Measurements from ENCODE around the gene TRABD2B. TPM values are rescaled to one million over a fixed set of nuclear protein-coding genes. Genes with fewer than 3 reads are reported as not detected.

TRABD2B gene
- total RNA-seq: not detected

DNA sequence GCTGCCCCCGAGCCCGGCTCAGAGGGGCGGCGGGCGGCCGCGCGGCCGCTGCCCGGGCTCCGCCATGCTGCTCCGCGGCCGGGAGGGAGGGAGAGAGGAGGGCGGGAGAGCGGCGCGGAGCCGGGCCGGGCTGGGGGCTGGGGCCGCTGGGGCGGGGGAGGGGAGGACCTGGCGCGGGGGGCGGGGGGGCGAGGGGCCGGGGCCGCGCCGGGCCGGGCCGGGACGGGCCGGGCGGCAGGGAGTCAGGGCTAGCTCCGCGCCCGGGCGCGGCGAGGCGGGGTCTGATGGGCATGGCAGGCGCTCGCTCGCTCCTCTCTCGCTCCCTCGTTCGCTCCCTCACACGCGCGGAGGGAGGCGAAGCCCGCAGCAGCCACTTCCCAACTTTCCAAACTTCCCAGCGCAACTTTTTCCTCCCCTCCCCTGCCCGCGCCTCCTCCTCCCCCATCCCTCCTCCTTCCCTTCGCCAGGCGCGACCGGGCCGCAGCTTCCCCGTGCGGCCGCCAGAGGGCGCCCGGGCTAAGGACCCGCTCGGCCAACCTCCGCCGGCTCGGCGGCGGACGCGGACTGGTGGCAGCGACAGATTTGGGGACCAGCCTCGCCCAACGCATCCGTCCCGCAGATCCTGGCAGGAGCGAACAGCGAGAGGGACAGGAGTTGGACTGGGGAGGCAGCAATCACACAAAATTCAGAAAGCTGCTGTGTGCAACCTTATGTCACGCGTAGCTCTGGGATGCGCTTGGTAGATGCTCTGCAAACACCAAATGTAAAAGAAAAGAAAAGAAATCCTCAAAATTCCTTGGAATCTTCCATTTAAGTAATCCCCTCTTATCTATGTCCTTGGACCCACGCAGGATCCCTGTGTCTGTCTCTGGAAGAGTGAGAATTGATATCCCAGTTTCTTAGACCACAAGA is at the start of gene TRABD2B:
TRABD2B (minus strand) TSS at position 97 of the 912 bp plus-strand sequence.
- Histone ChIP-seq H3K4me3 (ENCODE audit: low read length) (no peak within 1 kb of the TSS), H3K4me1 (ENCODE audit: insufficient read depth, low read length) (peaks cover 3% of the 10 kb centered on the region), H3K9me3 (ENCODE audit: low read depth, low read length) (no peaks in the 10 kb centered on the region), H3K27me3 (ENCODE audit: insufficient read depth, low read length) (peaks cover 35% of the 10 kb centered on the region)

DNA sequence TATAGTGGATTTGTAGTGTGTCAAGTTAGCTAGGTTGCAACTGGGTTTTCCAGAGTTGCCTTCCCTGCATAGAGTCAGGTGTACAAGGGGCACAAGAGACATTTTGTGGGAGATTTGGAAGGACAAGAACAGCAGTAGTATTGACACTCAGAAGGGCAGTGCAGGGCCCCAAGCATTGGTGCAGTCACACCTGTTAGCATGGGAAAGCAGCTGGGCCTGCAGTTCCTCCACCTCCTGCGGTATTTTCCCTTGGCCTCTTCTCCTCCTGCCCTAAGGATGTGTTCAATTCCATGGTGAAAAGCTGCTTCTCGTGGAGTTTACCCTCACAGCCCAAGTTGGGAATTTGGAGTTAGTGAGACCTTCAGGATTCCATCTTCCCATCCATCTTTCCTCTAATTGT is 47.1 kb upstream of the TRABD2B start:
- Histone ChIP-seq H3K4me3 (ENCODE audit: low read length) (no peak overlapping the region), H3K9me3 (ENCODE audit: low read depth, low read length) (no peaks in the 10 kb centered on the region), H3K4me1 (ENCODE audit: insufficient read depth, low read length) (no peaks in the 10 kb centered on the region), H3K27me3 (ENCODE audit: insufficient read depth, low read length) (no peaks in the 10 kb centered on the region)

GRCh38 chr1:48043622-48044021 is 46.4 kb upstream of the TRABD2B start:
- Histone ChIP-seq H3K9me3 (ENCODE audit: low read depth, low read length) (no peaks in the 10 kb centered on the region), H3K27me3 (ENCODE audit: insufficient read depth, low read length) (no peaks in the 10 kb centered on the region), H3K4me1 (ENCODE audit: insufficient read depth, low read length) (no peaks in the 10 kb centered on the region), H3K4me3 (ENCODE audit: low read length) (no peak overlapping the region)

DNA sequence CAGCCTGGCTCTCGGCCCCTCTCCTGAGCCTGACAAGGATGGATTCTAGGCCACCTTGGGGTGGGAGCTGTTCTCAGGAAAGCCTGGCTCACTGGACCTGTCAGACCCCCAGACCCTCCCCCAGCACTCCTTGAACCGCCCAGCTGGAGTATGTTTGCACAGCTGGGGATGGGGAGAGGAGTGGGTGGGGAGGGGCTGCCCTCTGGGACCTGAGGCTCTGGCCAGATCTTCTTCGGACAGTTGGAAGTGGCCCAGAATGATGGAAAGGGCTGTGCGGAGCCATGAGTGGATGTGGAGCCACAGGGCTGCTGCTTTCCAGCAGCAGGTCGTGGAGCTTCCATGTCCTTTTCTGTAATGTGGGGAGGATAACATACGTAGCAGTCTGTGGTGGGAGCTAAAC is 43.0 kb upstream of the TRABD2B start:
- H3K9me3 ChIP-seq (ENCODE audit: low read depth, low read length): no peaks in the 10 kb centered on the region
- no peaks in the 10 kb centered on the region for H3K27me3 ChIP-seq (ENCODE audit: insufficient read depth, low read length)
- H3K4me3 ChIP-seq (ENCODE audit: low read length): no peak overlapping the region
- H3K4me1 ChIP-seq (ENCODE audit: insufficient read depth, low read length): no peaks in the 10 kb centered on the region

GRCh38 chr1:48039088-48040054 is 42.2 kb upstream of the TRABD2B start:
- Histone ChIP-seq H3K9me3 (ENCODE audit: low read depth, low read length) (no peaks in the 10 kb centered on the region), H3K4me1 (ENCODE audit: insufficient read depth, low read length) (no peaks in the 10 kb centered on the region), H3K4me3 (ENCODE audit: low read length) (no peak overlapping the region), H3K27me3 (ENCODE audit: insufficient read depth, low read length) (no peaks in the 10 kb centered on the region)

DNA sequence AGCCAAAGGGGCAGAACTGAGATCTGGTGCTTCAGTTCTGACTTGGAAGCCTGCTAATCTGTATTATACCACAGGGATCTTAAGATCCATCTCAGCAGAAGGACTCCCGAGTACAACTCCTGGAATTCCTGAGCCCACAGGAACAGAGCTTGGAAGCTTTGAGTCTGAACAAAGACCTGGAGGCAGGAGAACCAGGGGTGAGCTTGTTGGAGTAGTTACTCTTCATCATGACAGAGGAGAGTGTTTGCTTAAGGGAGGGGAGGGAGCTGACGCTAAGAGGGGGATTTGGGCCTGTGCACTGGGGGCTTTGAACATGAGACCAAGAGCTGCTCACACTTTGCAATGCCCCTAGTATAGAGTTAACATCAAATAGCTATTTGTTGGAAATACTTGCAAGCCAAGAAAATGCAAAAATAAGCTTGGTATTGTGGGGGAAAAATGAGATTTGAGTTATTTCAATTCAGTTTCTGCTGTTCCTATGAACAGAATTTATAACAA is 41.1 kb upstream of the TRABD2B start:
- no peaks in the 10 kb centered on the region for H3K27me3 ChIP-seq (ENCODE audit: insufficient read depth, low read length)
- no peaks in the 10 kb centered on the region for H3K9me3 ChIP-seq (ENCODE audit: low read depth, low read length)
- no peaks in the 10 kb centered on the region for H3K4me1 ChIP-seq (ENCODE audit: insufficient read depth, low read length)
- no peak overlapping the region for H3K4me3 ChIP-seq (ENCODE audit: low read length)

- no peaks in the 10 kb centered on the region for H3K4me1 ChIP-seq (ENCODE audit: insufficient read depth, low read length)
- no peak overlapping the region for H3K4me3 ChIP-seq (ENCODE audit: low read length)
- no peaks in the 10 kb centered on the region for H3K9me3 ChIP-seq (ENCODE audit: low read depth, low read length)
- H3K27me3 ChIP-seq (ENCODE audit: insufficient read depth, low read length): no peaks in the 10 kb centered on the region
Observed at GRCh38 chr1:48036710-48037355, 39.6 kb upstream of the TRABD2B start.

- Histone ChIP-seq H3K9me3 (ENCODE audit: low read depth, low read length) (no peaks in the 10 kb centered on the region), H3K4me1 (ENCODE audit: insufficient read depth, low read length) (no peaks in the 10 kb centered on the region), H3K4me3 (ENCODE audit: low read length) (no peak overlapping the region), H3K27me3 (ENCODE audit: insufficient read depth, low read length) (no peaks in the 10 kb centered on the region)
Observed at GRCh38 chr1:48035371-48036141, 38.4 kb upstream of the TRABD2B start.

- Histone ChIP-seq H3K27me3 (ENCODE audit: insufficient read depth, low read length) (no peaks in the 10 kb centered on the region), H3K4me1 (ENCODE audit: insufficient read depth, low read length) (no peaks in the 10 kb centered on the region), H3K9me3 (ENCODE audit: low read depth, low read length) (no peaks in the 10 kb centered on the region), H3K4me3 (ENCODE audit: low read length) (no peak overlapping the region)
Observed at GRCh38 chr1:48033495-48034045, 36.4 kb upstream of the TRABD2B start.

DNA sequence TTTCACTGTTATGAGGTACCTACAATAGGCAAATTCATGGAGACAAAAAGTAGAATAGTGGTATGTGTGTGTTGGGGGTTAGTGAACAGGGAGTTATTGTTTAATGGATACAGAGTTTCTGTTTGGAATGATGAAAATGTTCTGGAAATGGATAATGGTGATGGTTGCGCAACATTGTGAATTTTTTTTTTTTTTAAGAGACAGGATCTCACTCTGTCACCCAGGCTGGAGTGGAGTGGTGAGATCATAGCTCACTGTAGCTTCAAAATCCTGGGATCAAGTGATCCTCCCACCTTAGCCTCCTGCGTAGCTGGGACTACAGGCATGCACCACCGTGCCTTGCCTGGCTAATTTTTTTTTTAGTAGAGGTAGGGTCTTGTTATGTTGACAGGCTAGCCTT is 34.5 kb upstream of the TRABD2B start:
- Histone ChIP-seq H3K27me3 (ENCODE audit: insufficient read depth, low read length) (no peaks in the 10 kb centered on the region), H3K4me3 (ENCODE audit: low read length) (no peak overlapping the region), H3K9me3 (ENCODE audit: low read depth, low read length) (no peaks in the 10 kb centered on the region), H3K4me1 (ENCODE audit: insufficient read depth, low read length) (no peaks in the 10 kb centered on the region)

- Histone ChIP-seq H3K27me3 (ENCODE audit: insufficient read depth, low read length) (no peaks in the 10 kb centered on the region), H3K9me3 (ENCODE audit: low read depth, low read length) (no peaks in the 10 kb centered on the region), H3K4me3 (ENCODE audit: low read length) (no peak overlapping the region), H3K4me1 (ENCODE audit: insufficient read depth, low read length) (no peaks in the 10 kb centered on the region)
Observed at GRCh38 chr1:48030696-48031365, 33.6 kb upstream of the TRABD2B start.

DNA sequence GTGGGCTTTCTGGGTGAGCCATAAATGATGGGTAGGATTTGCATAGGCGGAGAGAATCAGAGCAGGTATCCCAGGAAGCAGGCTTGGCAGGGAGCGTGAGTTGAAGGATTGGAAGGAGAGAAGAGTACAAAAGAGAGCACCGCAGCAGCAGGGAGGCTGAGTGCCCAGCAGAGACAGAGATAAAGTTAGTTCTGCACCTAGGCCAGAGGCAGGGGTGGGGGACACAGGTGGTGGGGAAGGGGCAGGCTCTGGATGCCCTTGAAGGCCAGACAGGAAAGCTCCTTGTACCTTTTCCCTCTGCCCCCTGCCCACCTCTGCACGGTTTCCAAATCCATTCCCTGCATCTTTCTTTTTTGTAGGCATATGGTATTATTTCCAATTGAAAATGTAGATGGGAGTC is 33.0 kb upstream of the TRABD2B start:
- Histone ChIP-seq H3K9me3 (ENCODE audit: low read depth, low read length) (no peaks in the 10 kb centered on the region), H3K4me3 (ENCODE audit: low read length) (no peak overlapping the region), H3K4me1 (ENCODE audit: insufficient read depth, low read length) (no peaks in the 10 kb centered on the region), H3K27me3 (ENCODE audit: insufficient read depth, low read length) (no peaks in the 10 kb centered on the region)

GRCh38 chr1:48028218-48029069 is 31.3 kb upstream of the TRABD2B start:
- no peak overlapping the region for H3K4me3 ChIP-seq (ENCODE audit: low read length)
- H3K9me3 ChIP-seq (ENCODE audit: low read depth, low read length): no peaks in the 10 kb centered on the region
- no peaks in the 10 kb centered on the region for H3K4me1 ChIP-seq (ENCODE audit: insufficient read depth, low read length)
- H3K27me3 ChIP-seq (ENCODE audit: insufficient read depth, low read length): no peaks in the 10 kb centered on the region
